Measurements from ENCODE around the gene A1BG. TPM values are rescaled to one million over a fixed set of nuclear protein-coding genes. Genes with fewer than 3 reads are reported as not detected.
A peak's percentile ranks its signal among the peaks of the same experiment; 100 is the strongest.

The A1BG gene
- total RNA-seq, 2 donors from 2014 or later, result 11.7 to 17.5 TPM

DNA sequence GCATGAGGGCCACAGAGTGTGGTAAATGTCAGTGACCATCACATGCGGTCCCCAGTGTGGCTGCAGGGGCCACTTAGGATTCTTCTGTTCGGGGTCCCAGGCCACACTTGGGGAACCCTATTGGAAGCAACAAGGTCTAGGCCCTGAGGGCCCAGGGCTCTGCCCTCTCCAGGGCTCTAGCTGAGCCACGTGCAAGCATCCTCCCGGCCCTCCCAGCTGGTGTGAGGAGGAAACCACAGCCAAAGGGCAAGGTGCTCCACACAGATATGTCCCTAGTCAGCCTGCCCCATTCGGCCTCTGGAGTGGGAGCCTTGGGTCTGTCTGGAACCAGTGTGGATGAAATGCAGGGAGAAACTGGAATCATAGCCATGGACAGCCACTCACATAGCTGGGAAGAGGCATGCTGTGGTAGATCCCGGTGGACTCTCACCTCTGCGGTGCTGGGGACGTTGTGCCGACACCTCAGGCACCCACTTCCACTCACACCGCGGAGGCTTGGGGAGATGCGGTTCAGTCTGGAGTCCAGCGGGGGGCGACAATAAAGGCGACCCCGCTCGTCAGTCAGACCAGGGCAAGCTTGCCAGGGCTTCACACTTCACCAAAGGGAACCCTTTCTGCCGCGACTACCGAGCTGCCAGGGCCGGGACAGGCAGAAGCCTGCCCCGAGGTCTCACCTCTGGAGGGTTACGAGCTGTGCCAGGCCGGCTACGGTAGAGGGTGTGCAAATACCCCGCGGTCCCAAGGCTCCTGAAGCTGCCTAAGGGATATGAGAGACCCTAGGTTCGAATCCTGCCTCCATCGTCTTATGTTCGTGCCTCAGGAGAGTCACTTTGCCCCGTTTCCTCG, 13.5 kb upstream of the A1BG start:
- DNase-seq (ENCODE audit: low spot score), result no peak
- intact Hi-C loops (cut with DNase I), result loop anchor here in 1 of 2 donors (10.0 kb wide), 1 partner anchor 1682 kb away; no protein-coding TSS in a partner anchor

DNA sequence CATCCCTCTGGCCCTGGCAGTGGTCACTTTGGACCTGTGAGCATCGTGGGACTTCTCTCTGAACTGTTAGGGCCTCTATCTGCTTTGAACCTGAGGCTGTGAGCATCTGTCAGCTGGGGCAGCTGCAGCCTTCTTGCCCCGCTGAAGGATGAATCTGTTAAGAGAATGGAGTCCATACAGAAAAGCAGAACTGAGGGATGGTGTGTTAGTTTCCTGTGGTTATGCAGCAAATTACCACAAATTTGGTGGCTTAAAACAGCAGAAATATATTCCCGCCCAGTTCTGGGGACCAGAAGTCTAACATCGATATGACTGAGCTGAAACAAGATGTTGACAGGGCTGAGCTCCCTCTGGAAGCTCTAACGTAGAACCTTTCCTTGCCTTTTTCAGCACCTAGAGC, 10.9 kb upstream of the A1BG start:
- no peak for DNase-seq (ENCODE audit: low spot score)
- intact Hi-C loops (cut with DNase I), result loop anchor here in 1 of 2 donors (10.0 kb wide), 1 partner anchor 1679 kb away; no protein-coding TSS in a partner anchor

DNA sequence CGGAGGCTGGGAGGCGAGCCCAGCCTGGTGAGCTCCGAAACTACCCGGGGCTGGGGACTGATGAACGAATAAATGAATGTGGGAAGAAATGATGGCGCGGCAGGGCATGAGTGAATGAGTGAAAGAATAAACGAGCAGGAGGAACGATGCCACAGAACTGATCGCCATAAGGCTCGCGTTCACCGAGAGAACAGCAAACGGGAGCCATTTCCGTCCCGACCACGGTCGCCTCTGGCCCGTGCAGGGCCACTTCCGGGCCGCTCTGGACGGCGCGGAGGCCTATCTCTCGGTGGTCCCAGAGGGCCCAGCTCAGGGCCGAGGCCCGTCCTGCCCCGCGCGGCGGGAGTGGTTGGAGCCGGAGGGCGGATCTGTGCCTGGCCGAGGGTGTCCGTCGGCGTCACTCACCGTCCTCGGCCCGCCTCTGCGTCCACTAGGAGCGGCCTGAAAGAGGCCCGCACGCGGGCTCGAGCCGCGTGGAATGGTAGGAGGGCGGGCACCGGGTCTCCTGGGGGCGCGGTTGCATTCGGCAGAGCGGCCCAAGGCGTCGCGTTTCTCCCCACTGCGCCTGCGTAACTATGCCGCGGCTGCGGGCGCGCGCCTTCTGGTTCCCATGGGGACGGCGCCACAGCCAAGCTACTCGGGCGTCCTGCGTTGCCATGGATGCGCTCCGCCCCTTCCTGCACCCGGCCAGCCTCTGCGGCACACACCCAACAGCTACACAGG, 9.1 kb upstream of the A1BG start, which contains the start of gene ZNF497:
Gene ZNF497 (minus strand): TSS at position 480 of the 723 bp plus-strand sequence. CDS start 5,116 bp downstream, outside the sequence.
- intact Hi-C loops (cut with DNase I), result loop anchor here in 1 of 2 donors (10.0 kb wide), 1 partner anchor 1678 kb away; no protein-coding TSS in a partner anchor
- peak; percentile 99 for DNase-seq (ENCODE audit: low spot score)

GRCh38 chr19:58361900-58362271, 8.6 kb upstream of the A1BG start:
- intact Hi-C loops (cut with DNase I), result loop anchor here in 1 of 2 donors (10.0 kb wide), 1 partner anchor 1677 kb away; no protein-coding TSS in a partner anchor
- DNase-seq (ENCODE audit: low spot score), result peak; percentile 88

GRCh38 chr19:58357481-58358145, 4.3 kb upstream of the A1BG start:
- no peak for DNase-seq (ENCODE audit: low spot score)
- intact Hi-C loops (cut with DNase I), result no loop called here

GRCh38 chr19:58356766-58357480, 3.6 kb upstream of the A1BG start:
- intact Hi-C loops (cut with DNase I), result no loop called here
- no peak for DNase-seq (ENCODE audit: low spot score)

- intact Hi-C loops (cut with DNase I), result no loop called here
- no peak for DNase-seq (ENCODE audit: low spot score)
These were observed 2.8 kb upstream of the A1BG start for GRCh38 chr19:58355908-58356765.

- intact Hi-C loops (cut with DNase I), result no loop called here
- no peak for DNase-seq (ENCODE audit: low spot score)
These were observed 2.0 kb upstream of the A1BG start for GRCh38 chr19:58355215-58355796.

DNA sequence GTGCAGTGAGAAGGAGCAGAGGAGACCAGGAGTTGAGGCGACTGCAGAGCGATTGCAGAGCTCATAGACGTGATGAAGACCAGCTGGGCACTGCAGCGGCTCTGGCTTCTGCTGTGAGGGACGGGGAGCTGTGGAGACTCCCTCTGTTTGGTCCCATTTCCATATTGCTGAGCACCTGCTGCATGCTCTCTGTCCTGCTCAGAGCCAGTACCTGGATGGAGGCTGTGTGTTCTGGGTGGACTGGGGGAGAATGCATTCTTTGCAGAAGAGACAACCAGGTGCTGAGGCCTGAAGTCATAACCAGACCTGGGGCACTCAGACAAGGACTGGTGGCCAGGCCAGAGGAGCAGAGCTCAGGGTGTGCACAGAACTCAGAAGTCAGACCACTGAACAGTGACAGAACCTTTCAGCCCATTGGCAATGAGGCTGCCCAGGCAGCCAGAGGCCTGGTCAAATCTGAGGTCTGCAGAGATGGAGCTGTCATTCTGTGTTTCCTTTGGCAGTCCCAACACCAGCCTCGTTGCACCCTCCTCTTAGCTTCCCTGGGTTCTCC, 1.3 kb upstream of the A1BG start:
- DNase-seq (ENCODE audit: low spot score), result peak; percentile 23
- intact Hi-C loops (cut with DNase I), result no loop called here

DNA sequence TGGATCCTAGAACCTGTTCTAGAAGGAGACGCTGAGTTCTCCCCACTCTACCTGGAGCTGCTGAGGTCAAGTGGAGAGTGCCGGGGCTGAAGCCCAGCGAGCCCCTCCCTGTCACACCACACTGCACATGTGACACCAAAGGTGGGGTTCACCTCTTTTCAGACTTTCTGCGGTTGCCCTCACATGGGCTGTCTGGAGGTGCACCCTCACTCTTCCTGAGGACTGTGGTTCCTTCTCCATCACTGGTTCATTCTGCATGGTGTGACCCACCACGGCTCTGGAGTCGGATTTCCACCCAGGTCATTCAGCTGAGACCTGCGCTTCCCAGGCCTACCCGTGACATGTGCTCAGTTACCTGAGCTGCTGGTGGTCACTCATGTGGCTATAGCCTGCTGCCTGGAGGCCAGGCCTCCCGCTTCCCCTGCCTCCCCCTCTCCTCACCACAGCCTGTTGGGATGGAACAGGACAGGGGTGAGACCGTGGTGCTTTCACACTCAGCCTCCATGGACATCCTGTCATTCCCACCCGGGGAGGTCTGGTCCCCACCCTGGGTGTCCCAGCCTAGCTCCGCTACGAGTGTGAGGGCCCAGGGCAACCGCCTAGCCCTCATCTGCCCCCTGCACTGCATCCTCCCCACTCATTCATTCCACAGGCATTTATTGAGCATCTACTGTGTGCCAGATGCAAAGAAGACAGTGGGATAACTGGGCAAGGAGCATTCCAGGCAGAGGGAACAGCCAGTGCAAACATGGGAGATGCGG, 605 bp upstream of the A1BG start:
- peak; percentile 72 for DNase-seq (ENCODE audit: low spot score)
- intact Hi-C loops (cut with DNase I), result no loop called here

DNA sequence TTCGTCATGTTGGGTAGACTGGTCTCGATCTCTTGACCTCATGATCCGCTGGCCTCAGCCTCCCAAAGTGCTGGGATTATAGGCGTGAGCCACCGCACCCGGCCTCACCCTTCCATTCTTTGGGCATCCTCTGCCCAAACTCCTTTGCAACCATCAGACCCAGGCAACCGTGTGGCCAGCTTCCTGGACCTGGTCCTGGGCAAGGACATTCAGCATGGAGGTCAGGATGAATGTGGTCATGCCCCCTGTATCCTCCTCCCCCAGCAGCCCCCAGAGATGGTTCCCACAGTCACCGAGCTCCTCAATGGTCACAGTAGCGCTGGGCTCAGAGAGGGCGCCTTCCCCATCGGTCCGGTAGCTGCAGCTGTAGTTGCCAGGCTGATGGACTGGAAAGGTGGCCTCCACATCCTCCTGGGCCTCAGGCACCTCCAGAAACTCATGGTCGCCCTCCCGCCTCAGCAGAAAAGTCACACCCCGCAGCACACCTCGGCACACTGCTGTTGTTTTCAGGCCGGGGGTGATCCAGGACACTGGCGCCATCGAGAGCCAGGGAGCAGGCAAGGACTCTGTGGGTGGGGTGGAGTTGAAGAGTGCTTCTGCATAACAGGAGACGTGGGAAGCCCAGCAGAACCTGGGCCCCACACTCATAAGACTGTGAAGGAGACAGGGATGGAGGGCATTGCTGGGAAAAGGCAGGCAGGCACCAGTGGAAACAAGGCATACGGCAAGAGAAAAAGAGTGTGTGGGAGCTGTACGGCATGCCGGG, 1.1 kb downstream of the A1BG start:
- intact Hi-C loops (cut with DNase I), result no loop called here

DNA sequence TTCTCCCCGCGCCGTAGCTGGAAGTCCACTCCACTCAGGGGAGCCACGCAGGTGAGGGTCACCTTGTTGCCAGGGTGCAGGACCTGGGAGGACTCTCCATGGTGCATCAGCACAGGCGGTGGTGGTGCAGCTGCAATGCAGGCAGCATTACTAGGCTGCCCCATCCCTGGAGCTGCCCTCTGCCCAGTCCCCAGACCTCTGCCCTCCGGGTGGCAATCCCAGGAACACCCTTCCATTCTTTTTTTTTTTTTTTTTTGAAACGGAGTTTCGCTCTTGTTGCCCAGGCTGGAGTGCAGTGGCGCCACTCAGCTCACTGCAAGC, 1.8 kb downstream of the A1BG start:
- intact Hi-C loops (cut with DNase I), result no loop called here
- DNase-seq (ENCODE audit: low spot score), result no peak

More for the DNA sequence above, 1.1 kb downstream of the A1BG start:
- peak; percentile 62 for DNase-seq (ENCODE audit: low spot score)

- intact Hi-C loops (cut with DNase I), result no loop called here
- DNase-seq (ENCODE audit: low spot score), result peak; percentile 75
These were observed 2.3 kb downstream of the A1BG start for GRCh38 chr19:58350871-58351557.

DNA sequence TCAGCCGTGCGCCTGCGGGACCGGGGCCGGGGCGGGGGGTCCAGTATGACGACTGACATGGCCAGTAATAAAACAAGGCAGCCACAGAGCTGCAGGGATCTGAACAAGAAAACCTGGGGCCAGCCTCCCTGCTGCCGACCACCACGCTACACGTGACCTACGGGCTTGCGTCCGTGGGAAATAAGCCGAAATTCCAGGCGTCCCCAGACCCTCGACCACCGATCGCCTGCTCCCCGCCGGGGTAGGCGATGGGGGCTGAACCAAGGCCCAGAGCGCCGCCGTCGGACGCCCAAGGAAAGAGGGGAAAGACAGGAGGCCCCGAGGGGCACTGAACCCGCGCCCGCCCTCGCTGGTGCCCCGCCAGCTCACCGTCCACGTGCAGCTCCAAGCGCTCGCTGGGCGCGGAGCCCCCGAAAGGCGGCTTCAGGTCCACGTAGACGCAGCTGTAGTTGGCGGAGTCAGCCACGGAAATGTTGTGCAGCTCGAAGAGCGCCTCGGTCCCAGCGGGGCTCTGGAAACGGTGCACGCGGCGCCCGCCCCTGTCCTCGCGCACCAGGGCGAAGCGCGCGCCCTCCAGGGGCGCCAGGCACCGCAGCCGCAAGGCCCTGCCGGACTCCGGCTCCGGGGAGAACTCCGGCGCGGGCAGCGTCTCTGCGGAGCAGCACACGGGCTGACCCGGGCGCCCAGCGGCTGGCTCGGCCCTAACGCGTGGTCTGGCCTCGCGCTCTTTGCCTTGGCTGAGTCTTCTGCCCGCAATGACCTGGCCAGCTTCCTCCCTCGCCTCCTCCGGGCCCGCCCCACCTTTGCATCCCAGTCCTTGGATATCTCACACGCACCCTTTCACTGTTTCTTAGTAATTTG, 3.1 kb downstream of the A1BG start:
- DNase-seq (ENCODE audit: low spot score), result peak; percentile 81
- intact Hi-C loops (cut with DNase I), result no loop called here

DNA sequence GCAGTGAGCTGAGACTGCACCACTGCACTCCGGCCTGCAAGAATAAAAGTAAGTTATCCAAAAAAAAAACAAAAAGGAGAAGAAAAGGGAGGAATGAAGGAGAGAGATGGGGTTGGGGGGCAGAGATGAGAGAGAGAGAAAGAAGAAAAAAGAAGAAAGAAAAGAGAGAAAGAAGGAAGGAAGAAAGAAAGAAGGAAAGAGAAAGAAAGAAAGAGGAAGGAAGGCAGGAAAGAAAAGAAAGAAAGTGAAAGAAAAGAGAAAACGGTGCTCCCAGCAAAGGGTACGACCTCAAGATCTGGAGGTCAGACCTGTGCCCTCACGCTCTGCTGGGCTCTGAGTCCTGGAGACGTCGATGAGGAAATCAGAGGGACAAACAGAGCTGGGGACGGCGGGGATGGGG, 3.7 kb downstream of the A1BG start:
- intact Hi-C loops (cut with DNase I), result no loop called here

More for the DNA sequence above, 3.7 kb downstream of the A1BG start:
- DNase-seq (ENCODE audit: low spot score), result no peak
